GM23338 (cell line): ENCODE measurements around the gene LCP2. TPM values are rescaled to one million over a fixed set of nuclear protein-coding genes. Genes with fewer than 3 reads are reported as not detected.

Experiments
- ATAC-seq: fragments of 200-7000 bp; cut with Tn5 transposase; 3 replicates; pipeline ENCODE4 v1.9.1; 2020
- DNase-seq: peaks from one replicate; pipeline ENCODE4 v3.0.0-alpha.2; 2015; ENCODE audit warnings: low spot score
- H2AFZ ChIP-seq: fragments of 200-600 bp; sonication (generic); 2 replicates; pipeline ENCODE4 v1.8.0; 2016; ENCODE audit warnings: antibody characterized with exemption, mild to moderate bottlenecking, moderate library complexity
- H3F3A ChIP-seq: fragments of 200-600 bp; sonication (generic); replicated peaks from 2 replicates; pipeline ENCODE4 v1.8.0; 2017; ENCODE audit warnings: antibody characterized with exemption, mixed run types, low read depth
- H3K27ac ChIP-seq: fragments of 200-600 bp; sonication (generic); 2 replicates; pipeline ENCODE4 v1.6.1; 2016; ENCODE audit warnings: low read depth
- H3K27me3 ChIP-seq: fragments of 200-600 bp; sonication (generic); 2 replicates; pipeline ENCODE4 v1.8.0; 2016; ENCODE audit warnings: mild to moderate bottlenecking, mixed run types, moderate library complexity; ENCODE audit not compliant: insufficient read depth
- H3K36me3 ChIP-seq: fragments of 200-600 bp; sonication (generic); 2 replicates; pipeline ENCODE4 v1.8.0; 2016; ENCODE audit warnings: mild to moderate bottlenecking; ENCODE audit not compliant: insufficient read depth
- H3K4me1 ChIP-seq: fragments of 200-600 bp; sonication (generic); 2 replicates; pipeline ENCODE4 v1.8.0; 2016; ENCODE audit warnings: mild to moderate bottlenecking, moderate library complexity; ENCODE audit not compliant: insufficient read depth
- H3K4me2 ChIP-seq: fragments of 200-600 bp; sonication (generic); 2 replicates; pipeline ENCODE4 v1.7.1; 2017; ENCODE audit warnings: mixed run types
- H3K4me3 ChIP-seq: fragments of 200-600 bp; sonication (generic); 2 replicates; pipeline ENCODE4 v1.6.1; 2016; ENCODE audit warnings: mixed run types
- H3K79me2 ChIP-seq: fragments of 200-600 bp; sonication (generic); replicated peaks from 2 replicates; pipeline ENCODE4 v1.8.0; 2017; ENCODE audit warnings: mild to moderate bottlenecking; ENCODE audit not compliant: insufficient read depth
- H3K9me2 ChIP-seq: fragments of 200-600 bp; sonication (generic); 2 replicates; pipeline ENCODE4 v1.8.0; 2017; ENCODE audit not compliant: insufficient read depth
- H4K20me1 ChIP-seq: fragments of 200-600 bp; sonication (generic); replicated peaks from 2 replicates; pipeline ENCODE4 v1.8.0; 2017; ENCODE audit warnings: mild to moderate bottlenecking; ENCODE audit not compliant: insufficient read depth
- H3K27ac Mint-ChIP-seq: 2 replicates; pipeline ENCODE4 v1.8.0; 2020; ENCODE audit warnings: inconsistent platforms, mild to moderate bottlenecking, moderate library complexity, mixed read lengths
- H3K27me3 Mint-ChIP-seq: 3 replicates; pipeline ENCODE4 v1.8.0; 2022; ENCODE audit warnings: low read depth, mild to moderate bottlenecking, moderate library complexity, mixed read lengths, inconsistent platforms; ENCODE audit not compliant: insufficient read depth, poor library complexity
- H3K36me3 Mint-ChIP-seq: 3 replicates; pipeline ENCODE4 v1.8.0; 2021; ENCODE audit warnings: low read depth, mild to moderate bottlenecking, inconsistent platforms, moderate library complexity, mixed read lengths
- H3K4me1 Mint-ChIP-seq: 3 replicates; pipeline ENCODE4 v1.8.0; 2020; ENCODE audit warnings: mild to moderate bottlenecking, inconsistent platforms, mixed read lengths
- H3K4me3 Mint-ChIP-seq: 3 replicates; pipeline ENCODE4 v1.8.0; 2021; ENCODE audit warnings: moderate library complexity, mild to moderate bottlenecking, inconsistent platforms, mixed read lengths
- H3K9me3 Mint-ChIP-seq: 3 replicates; pipeline ENCODE4 v1.8.0; 2020; ENCODE audit warnings: moderate library complexity, mild to moderate bottlenecking, inconsistent platforms, mixed read lengths
- CREB1 ChIP-seq: fragments of 250-450 bp; sonication (Bioruptor Pico); IDR thresholded peaks from 2 replicates; pipeline ENCODE4 v1.5.0; 2020; ENCODE audit warnings: low read depth, mild to moderate bottlenecking, moderate library complexity
- ETS1 ChIP-seq: IDR thresholded peaks from 2 replicates; pipeline ENCODE4 v1.6.1; 2016; ENCODE audit warnings: antibody characterized with exemption
- EZH2 ChIP-seq: fragments of 200-600 bp; sonication (generic); IDR thresholded peaks from one replicate; pipeline ENCODE4 v1.8.0; 2017; ENCODE audit warnings: antibody characterized with exemption, mild to moderate bottlenecking, low read depth; ENCODE audit not compliant: unreplicated experiment
- EZH2phosphoT487 ChIP-seq: fragments of 200-600 bp; sonication (generic); IDR thresholded peaks from one replicate; pipeline ENCODE4 v1.8.1; 2018; ENCODE audit warnings: antibody characterized with exemption; ENCODE audit not compliant: unreplicated experiment
- JUNB ChIP-seq: IDR thresholded peaks from one replicate; pipeline ENCODE4 v1.6.1; 2016; ENCODE audit warnings: antibody characterized with exemption; ENCODE audit not compliant: unreplicated experiment
- NANOG ChIP-seq: IDR thresholded peaks from 2 replicates; pipeline ENCODE4 v1.6.1; 2016; ENCODE audit warnings: antibody characterized with exemption, borderline replicate concordance
- POLR2AphosphoS5 ChIP-seq: IDR thresholded peaks from 2 replicates; pipeline ENCODE4 v1.6.1; 2016; ENCODE audit warnings: antibody characterized with exemption, low read depth
- STAT1 ChIP-seq: IDR thresholded peaks from one replicate; pipeline ENCODE4 v1.6.1; 2016; ENCODE audit warnings: antibody characterized with exemption; ENCODE audit not compliant: unreplicated experiment
- ZNF462 ChIP-seq: fragments of 250-450 bp; sonication (Bioruptor Pico); IDR thresholded peaks from 2 replicates; pipeline ENCODE4 v1.5.0; 2020; ENCODE audit warnings: mild to moderate bottlenecking, moderate library complexity
- polyA plus RNA-seq: library from polyadenylated mRNA; unstranded; fragments of >200 nt; fragmentation: Nextera tagmentation; extraction: Ambion mirVana; gene quantifications from 2 replicates; pipeline ENCODE4 v1.2.1, GENCODE V29; 2016
- total RNA-seq: library from RNA; depleted of rRNA; stranded (reverse); fragments of >200 nt; shearing (Covaris generic); gene quantifications from 2 replicates; pipeline ENCODE4 v1.2.3, GENCODE V29; 2014

LCP2 gene
- total and polyA plus RNA-seq, 2 experiments from 2014 or later, result 0.26 to 0.38 TPM

- TF ChIP-seq ZNF462 (CRISPR knock-in tag), result no peak
- no peak for TF ChIP-seq STAT1
- TF ChIP-seq NANOG, result no peak
- TF ChIP-seq CREB1, result no peak
Measured at GRCh38 chr5:170327829-170328228, 30.3 kb upstream of the LCP2 start (continued).

GRCh38 chr5:170327168-170327567 lies 29.6 kb upstream of the LCP2 start:
- no peak for ATAC-seq
- H3K27ac Mint-ChIP-seq, result no peak overlapping the region
- H4K20me1 ChIP-seq, result no peaks in the 10 kb centered on the region
- H3F3A ChIP-seq, result no peaks in the 10 kb centered on the region
- H3K9me2 ChIP-seq, result peaks cover 22% of the 10 kb centered on the region
- TF ChIP-seq ZNF462 (CRISPR knock-in tag) (no peak), POLR2AphosphoS5 (no peak), JUNB (no peak), ETS1 (no peak), EZH2 (no peak), EZH2phosphoT487 (no peak)
- no peak for DNase-seq
- peaks cover 8% of the 10 kb centered on the region for H3K4me1 ChIP-seq
- H3K27ac ChIP-seq, result no peak overlapping the region
- H3K4me3 Mint-ChIP-seq, result no peak overlapping the region
- H3K36me3 ChIP-seq, result no peaks in the 10 kb centered on the region
- H3K79me2 ChIP-seq, result no peaks in the 10 kb centered on the region
- H3K4me2 ChIP-seq, result peak overlapping the region; percentile 9; the same call in 1 of the 2 replicates
- no peak overlapping the region for H3K4me3 ChIP-seq
- no peaks in the 10 kb centered on the region for H3K9me3 Mint-ChIP-seq
- H3K4me1 Mint-ChIP-seq, result peaks cover 12% of the 10 kb centered on the region
- H3K27me3 Mint-ChIP-seq, result no peaks in the 10 kb centered on the region
- no peaks in the 10 kb centered on the region for H3K36me3 Mint-ChIP-seq
- no peaks in the 10 kb centered on the region for H3K27me3 ChIP-seq
- no peak overlapping the region for H2AFZ ChIP-seq
